Activated CD4-positive, alpha-beta T cell treated with anti-CD3 and anti-CD28 coated beads, Interleukin-2, amount 50 U/mL, for 24 hours (primary cell): ENCODE measurements around the gene SRD5A1.
"Not testable (repeated sequence)": the region's sequence is repeated elsewhere in the genome, so short reads cannot be mapped to it uniquely, and the experiment has no call there.

Experiments used
- DNase-seq, 2 donors: peaks; one replicate each; pipeline ENCODE4 v3.0.0-alpha.2; 2020; ENCODE audit warnings: low read depth in 1 of 2, low spot score in 1 of 2

SRD5A1 gene

DNA sequence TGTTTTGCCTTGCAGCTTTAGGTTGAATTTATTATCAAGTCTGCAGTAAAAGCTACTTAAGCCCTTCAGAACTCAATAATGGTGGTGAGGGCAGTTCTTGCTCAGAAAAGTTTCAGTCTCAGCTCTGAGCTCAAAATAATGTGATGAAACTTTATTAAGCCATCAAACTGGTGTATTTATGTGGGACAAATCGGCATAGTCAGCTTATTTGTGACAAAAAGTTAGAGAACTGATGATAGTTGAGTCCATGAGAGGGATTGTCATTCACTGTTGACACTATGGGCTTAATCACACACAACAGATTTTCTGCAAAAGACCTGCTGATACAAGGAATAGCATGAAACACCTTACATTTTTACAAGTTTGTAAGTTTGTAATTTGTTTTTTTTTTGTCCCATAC, 9.4 kb downstream of the SRD5A1 start:
- no peak for DNase-seq

DNA sequence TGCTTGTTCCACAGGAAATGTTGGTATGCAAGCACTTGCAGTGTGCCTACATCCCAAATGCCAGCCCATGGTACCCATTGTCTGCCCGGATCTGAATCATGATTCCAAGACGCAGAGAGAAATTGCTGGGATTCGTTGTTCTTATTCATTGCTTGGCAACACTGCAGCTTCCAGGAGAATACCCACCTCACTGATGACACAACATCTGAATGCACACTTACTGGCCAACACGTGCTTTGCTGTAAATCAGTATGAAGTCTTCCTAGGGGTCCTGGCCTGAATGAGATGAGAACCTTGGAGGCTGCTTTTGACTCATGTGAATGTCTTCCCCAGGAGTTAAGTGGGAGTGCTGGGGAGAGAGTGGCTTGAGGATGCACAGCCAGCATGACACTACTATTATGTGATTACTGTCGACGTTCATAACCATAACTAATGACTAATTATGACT, 11.6 kb downstream of the SRD5A1 start:
- DNase-seq, result no peak

DNA sequence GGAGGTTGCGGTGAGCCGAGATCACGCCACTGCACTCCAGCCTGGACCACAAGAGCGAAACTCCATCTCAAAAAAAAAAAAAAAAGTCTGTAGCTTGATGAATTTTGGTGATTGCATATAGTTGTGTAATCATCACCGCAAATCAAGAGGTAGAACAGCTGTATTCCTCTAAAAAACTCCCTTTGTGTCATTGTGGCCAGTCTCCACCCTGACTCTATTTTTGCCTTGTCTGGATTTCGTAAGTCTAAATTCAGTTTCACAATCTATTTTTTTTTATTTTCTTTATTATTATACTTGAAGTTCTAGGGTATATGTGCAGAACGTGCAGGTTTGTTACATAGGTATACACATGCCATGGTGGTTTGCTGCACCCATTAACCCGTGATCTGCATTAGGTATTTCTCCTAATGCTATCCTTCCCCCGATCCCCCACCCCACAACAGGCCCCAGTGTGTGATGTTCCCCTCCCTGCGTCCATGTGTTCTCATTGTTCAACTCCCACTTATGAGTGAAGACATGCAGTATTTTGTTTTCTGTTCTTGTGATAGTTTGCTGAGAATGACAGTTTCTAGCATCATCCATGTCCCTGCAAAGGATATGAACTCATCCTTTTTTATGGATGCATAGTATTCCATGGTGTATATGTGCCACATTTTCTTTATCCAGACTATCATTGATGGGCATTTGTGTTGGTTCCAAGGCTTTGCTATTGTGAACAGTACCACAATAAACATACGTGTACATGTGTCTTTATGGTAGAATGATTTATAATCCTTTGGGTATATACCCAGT, 12.5 kb downstream of the SRD5A1 start:
- DNase-seq, result not testable (repeated sequence)

DNA sequence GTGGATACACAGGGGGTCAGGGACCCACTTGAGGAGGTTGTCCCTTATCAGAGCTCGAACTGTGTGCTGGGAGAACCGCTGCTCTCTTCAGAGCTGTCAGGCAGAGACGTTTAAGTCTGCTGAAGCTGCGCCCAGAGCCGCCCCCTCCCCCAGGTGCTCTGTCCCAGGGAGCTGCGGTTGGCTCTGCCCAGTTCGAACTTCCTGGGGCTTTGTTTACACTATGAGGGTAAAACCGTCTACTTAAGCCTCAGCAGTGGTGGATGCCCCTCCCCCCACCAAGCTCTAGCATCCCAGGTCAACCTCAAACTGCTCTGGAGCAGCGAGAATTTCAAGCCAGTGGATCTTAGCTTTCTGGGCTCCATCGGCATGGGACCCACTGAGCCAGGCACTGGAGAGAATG, 15.9 kb downstream of the SRD5A1 start:
- no peak for DNase-seq

DNA sequence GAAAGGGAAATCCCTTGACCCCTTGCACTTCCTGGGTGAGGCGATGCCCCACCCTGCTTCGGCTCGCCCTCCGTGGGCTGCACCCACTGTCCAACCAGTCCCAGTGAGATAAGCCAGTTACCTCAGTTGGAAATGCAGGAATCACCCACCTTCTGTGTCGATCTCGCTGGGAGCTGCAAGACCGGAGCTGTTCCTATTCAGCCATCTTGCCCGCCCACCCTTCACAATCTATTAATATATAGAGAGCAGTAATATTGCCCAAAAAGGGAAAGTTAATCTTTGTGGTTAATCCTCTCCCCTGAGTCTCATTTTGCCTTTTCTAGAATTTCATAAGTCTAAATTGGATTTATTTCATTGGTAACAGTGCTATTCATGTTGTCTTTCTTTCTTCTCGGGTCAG, 16.4 kb downstream of the SRD5A1 start:
- DNase-seq, result no peak

DNA sequence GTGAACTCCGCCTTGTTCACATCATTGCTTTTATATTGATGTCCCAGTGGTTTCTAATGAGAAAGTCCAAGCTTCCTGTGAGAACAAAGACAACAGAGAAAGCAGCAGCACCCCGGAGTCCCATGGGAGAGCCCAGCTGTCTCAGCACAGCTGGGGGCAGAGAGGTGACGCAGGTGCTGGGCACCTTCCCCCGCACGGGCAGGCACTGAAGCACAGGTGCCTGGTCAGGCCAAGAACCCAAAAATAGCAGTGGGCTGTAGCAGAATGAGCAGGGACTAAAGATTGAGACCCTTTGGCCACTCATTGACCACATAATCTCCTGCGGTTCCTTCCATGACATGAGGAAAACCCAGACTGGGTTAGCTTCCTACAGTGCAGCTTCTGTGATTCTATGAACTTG, 18.8 kb downstream of the SRD5A1 start:
- DNase-seq, result no peak

DNA sequence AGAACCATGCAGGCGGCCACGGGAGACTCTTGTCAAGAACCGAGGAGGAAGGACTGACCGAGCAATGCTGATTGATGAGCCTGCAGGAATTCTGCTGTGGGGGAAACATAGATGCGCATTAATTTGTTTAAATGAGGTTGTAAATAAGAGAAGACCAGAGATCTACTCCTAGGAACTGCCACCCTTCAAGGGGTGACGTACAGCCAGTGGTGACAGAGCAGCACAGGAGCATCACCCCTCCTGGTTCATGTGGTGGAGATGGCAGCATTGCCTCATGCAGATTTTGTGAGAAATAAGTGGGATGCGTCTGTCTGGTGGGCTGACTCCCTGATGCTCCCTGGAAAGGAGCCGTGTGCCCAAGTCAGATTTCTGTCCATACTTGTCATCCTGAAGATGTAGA, 22.2 kb downstream of the SRD5A1 start:
- no peak for DNase-seq

DNA sequence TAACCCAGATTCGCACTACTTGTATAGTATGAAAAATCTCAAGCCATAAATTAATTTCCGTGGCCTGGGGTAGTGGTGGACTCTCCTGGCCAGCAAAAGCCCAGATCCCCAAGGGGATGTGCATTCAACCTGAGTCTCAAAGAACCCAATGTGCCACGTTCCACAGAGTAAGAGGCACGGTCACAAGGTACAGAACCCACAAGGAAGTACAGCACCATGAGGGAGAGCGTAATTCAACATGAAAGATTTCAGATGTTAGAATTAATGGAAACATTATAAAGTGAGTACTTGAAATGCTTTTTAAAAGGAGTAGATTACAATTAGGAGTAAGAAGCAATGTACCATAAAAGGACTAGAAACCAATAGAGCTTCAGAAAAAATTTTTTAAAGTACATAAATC, 23.4 kb downstream of the SRD5A1 start:
- DNase-seq, result no peak

DNA sequence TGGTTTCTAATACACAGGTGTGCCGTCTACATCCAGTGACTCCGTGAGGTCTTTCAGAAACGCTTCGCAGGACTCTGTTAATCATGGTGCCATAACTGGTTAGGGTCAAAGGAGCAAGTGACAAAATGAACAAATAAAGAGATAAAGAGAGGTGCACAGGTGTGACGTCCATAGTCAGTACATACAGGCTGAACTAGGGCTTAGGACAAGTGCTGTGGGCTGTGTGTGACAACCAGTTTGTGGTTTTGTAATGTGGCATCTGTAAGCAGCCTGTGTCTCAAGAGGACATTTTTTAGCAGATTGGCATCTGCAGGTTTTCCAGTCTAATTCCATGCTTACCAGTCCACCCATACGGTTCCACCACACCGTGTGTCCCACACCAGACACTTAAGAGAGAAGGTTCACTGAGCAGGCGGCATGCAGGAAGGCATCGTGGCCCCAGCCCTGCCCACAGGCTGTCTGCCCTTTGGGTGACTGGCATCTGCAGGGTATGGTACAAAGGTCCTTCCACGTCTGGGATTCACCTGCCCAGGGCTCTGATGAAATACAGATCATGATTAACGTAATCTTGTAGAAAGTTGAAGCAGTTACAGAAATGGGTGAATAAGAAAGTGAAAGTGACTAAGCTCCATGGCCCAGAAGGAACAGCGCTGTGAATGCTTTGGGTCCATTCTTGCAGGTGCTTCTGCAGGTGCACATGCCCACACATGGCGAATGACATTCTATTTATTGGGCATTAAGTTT, 26.9 kb downstream of the SRD5A1 start:
- DNase-seq, result no peak

DNA sequence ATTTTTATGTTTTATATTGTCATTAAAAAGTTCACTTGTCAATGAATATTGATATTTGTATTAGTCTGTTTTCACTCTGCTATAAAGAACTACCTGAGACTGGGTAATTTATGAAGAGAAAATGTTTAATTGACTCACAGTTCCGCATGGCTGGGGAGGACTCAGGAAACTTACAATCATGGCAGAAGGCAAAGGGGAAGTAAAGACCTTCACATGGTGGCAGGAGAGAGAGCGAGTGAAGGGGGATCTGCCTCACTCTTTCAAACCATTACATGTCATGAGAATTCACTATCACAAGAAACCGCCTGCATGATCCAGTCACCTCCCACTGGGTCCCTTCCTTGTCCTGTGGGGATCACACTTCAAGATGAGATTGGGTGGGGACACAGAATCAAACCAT, 27.4 kb downstream of the SRD5A1 start:
- DNase-seq, result no peak

DNA sequence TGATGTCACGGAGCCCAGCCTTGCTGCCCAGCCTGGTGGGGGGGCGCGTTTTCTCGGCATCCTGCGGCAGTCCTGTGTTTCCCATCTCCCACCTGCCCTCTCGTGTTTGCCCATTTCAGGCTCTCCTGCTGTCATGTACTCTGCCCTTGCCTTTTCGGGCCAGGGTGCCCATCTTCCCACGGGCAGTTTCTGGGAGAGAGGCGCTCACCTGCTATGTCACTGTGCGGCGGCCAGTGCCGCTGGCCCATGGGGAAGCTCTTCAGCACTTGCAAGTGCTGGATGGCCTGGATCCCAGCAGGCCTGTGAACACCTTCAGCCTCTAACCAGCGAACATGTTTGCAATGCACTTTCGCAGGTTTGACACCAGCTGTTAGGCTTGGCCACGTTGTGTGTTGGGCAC, 33.5 kb downstream of the SRD5A1 start:
- DNase-seq, result no peak

DNA sequence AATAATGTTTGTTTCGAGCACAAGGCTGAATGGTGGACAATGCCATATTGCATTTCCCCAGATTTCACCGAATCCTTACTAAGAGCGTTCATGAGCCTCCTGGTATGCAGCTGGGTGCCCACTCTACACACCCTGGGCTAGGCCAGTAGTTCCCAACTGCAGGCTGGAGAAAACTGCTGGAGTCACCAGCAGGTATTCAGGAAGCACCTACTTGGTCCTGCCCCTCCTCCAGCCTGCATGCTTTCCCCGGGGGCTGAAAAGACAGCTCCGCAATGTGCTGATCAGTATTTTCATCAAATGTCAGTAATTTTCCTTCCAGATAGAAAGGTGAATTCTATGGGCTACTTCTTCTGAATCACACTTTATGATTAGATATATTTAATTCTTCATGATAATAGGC, 34.4 kb downstream of the SRD5A1 start:
- no peak for DNase-seq

DNA sequence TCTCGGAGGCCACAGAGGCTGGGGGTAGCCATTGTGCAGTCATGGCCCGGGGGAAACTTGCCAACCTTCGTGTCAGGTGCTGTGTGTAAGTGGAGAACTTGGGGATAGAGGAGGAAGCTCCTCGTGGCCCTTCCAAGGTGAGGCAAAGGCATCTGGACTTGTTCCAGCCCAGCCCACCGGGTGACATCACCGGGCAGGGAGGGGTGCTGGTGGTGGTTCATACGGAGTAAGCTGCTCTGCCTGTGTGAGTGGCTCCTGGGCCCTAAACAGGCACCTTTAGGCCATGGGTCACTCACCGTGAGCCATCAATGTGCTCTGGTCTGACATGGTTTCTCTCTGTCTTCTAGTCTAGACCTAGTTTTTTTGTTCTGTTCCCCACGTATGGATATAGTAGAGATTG, 35.5 kb downstream of the SRD5A1 start:
- not testable (repeated sequence) for DNase-seq

DNA sequence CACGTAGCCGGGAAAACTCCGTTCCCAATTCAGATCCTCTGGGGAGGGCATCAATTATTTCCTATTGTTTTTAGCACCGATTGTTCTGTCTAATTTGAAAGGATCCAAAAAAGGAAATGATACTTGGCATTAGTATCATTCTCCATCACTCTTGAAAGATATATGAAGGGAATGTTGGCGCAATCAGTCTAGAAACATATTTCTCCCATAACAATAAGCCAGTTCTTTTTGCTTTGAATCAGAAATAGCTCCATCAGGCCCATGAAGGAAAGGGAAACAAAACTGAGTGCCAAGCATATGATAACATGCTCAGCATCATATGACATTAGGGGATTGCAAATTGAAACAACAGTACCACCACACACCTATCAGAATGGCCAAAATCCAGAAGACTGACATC, 39.8 kb downstream of the SRD5A1 start:
- no peak for DNase-seq

DNA sequence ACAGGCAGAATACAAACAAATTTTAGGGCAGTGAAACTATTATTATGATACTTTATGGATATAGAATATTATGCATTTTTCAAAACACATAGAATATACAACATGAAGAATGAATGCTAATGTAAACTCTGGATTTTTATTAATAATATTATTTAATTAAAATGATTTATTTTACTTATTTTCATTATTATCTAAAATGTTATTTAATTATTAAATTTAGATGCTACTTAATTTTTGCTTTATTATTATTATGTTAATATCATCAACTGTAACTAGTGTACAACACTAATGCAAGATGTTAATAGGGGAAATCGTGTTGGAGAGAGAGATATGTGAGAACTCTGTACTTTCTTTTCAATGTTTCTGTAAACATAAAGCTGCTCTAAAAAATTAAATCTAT, 40.7 kb downstream of the SRD5A1 start:
- no peak for DNase-seq

DNA sequence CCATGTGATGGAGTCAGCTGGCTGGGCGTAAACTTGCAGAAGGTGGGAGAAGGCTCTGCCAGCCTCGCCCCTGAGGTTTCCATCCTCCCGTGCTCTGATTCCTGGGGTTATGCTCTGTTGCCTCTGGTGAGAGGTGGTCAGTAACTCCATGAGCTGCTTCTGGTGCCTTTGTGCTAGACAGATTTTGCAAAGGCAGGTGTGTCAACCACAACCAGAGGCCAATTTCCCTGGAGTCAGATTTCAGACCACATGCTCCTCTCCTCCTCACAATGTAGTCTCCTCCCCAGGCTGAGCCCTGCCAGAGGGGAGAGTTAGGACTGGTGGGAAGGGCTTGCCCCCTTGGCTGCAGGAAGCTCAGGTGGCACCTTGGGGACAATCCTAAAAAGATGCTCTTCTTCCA, 41.2 kb downstream of the SRD5A1 start:
- DNase-seq, result no peak

DNA sequence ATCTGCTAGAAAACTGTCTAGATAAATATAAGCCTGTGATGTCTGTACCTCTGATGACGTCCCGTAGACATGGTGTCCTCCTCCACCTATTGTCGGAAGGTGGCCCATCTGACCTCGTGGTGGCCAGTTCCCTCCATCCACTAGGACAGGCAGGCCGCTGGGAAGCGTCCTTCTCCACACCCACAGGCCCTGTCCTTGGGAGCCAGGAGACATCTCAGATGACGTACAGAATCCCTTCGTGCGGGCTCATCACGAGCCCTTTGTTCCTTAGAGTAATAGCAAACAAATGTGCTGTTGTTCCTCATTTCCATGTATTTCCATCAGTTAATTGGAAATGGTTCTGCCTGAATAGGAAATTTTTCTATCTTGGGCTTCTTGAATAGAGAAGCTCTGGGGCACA, 41.6 kb downstream of the SRD5A1 start:
- DNase-seq, result no peak

DNA sequence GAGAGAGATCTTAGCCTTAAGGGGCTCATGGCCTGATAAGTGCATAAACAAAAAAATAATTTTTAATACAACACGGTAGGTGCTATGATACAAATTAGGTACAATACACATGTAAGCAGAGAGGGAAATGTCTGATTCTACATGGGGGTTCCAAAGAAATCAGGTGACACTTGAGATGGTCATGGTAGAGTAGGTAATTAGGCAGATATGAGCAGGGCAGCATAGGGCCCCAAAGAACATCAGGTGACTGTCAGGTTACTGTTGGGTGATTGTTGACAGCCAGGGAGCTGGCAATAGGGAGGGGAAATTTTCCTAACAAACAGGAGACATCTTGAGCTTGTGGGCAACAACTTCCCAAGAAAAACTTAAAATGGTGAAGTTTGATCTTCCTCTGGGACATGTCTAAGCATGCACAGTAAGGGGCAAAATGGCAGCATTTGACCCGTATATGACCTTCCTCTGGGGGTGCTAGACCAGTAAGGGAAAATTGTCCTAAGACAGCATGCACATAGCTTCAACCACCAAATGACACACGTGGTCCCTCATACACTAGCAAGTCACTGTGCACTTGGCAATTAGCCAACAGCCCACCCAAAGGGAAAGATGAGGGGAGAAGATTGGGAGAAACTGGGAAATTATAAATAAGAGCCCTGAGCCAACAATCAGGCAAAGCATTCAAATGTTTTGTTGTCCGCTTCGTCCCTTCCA, 42.7 kb downstream of the SRD5A1 start:
- DNase-seq, result no peak

DNA sequence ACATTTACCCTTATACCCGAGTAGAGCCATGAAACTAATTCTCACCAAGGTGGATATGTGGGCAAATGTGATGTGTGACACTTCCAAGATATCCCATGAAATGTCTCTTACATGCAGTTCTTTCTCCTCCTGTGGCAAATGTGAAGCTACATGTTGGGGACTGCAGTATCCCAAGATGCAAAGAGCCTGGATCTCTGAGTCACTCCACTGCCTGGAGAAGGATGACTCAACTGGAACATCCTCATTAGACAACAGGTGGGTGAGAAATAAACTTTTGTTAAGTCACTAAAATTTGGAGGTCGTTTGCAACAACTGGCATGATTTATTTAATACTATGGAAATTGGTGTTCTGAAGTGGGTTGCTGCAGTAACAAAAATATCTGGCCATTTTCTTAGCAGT, 43.5 kb downstream of the SRD5A1 start:
- no peak for DNase-seq

DNA sequence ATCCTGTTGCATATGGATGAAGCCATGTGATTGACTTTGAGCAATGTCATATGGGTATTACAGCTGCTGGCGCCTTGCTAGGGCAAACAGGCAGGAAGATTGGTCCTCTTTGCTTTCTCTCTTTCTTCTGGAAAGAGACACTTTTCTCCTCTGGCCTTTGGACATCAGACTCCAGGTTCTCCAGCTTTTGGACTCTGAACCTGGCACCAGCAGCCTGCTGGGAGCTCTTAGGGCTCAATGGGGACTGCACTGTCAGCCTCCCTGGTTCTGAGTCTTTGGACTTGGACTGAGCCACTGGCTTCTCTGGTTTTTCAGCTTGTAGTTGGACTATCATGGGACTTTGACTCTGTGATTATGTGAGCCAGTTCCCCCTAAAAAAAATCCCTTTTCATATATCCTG, 45.1 kb downstream of the SRD5A1 start:
- no peak for DNase-seq

DNA sequence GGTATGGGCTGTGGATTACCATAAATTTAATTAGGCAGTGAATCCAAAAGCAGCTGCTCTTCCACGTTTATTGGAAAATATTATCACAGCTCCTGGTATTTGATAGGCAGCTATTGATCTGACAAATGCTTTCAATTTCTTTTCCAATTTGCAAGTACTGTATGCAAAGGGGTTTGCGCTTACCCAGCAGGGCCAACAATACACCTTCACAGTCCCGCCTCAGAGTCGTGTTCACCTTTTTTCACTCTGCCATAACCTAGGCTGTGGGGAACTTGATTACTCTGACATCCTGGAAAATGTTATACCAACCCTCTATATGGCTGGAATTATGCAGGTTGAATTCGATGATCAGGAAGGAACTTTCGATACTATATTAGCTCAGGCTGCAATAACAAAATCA, 47.7 kb downstream of the SRD5A1 start:
- DNase-seq, result no peak

DNA sequence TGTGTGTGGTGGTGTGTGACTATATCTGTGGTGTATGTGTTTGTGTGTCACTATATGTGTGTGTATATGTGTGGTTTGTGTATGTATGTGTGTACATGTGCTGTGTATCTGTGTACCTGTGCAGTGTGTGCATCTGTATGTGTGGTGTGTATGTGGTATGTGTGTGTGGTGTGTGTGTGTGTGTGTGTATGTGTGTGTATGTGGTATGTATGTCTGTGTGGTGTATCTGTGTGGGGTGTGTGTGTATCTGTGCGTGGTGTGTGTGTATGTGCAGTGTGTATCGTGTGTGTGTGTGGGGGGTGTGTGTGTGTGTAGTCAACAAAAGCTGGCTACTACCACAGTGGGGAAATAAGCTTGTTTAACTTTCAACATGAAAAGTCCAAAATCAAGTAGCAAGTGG, 48.4 kb downstream of the SRD5A1 start:
- no peak for DNase-seq
